Upper lobe of left lung (tissue), 4 donors: Measurements from ENCODE around the gene SUSD5.

ENCODE experiments used
- CTCF ChIP-seq, 6 experiments: fragments of 450-650 bp in 4 of 6; fragments of 200-600 bp in 2 of 6; sonication (generic) in 2 of 6; IDR thresholded peaks; one replicate each; pipeline ENCODE4 v1.5.1; 2016 to 2019; ENCODE audit warnings: antibody characterized with exemption in 6 of 6
- EP300 ChIP-seq, 4 donors: sonication (generic); formaldehyde crosslinking; IDR thresholded peaks; one replicate each; pipeline ENCODE4 v1.5.1; 2017; ENCODE audit warnings: antibody characterized with exemption in 4 of 4, control low read depth in 2 of 4
- POLR2A ChIP-seq, 4 donors: fragments of 450-650 bp; IDR thresholded peaks; one replicate each; pipeline ENCODE4 v1.5.1; 2016 to 2017; ENCODE audit warnings: antibody characterized with exemption in 4 of 4, mild to moderate bottlenecking in 2 of 4
- POLR2AphosphoS5 ChIP-seq, 2 donors: sonication (generic); formaldehyde crosslinking; IDR thresholded peaks; one replicate each; pipeline ENCODE4 v1.5.1; 2017; ENCODE audit warnings: antibody characterized with exemption in 2 of 2

GRCh38 chr3:33166095-33166494 is 52.5 kb downstream of the SUSD5 start:
- no peak for TF ChIP-seq CTCF (IDR thresholded peaks at IDR 0.05)
- no peak for TF ChIP-seq POLR2AphosphoS5 (IDR thresholded peaks at IDR 0.05)
- TF ChIP-seq POLR2A (IDR thresholded peaks at IDR 0.05) = no peak
- no peak for TF ChIP-seq EP300 (IDR thresholded peaks at IDR 0.05)
